IPS-18a (cell line): Measurements from ENCODE around the gene C3orf38.
A peak's percentile ranks its signal among the peaks of the same experiment; 100 is the strongest.
"Not testable (repeated sequence)": the region's sequence is repeated elsewhere in the genome, so short reads cannot be mapped to it uniquely, and the experiment has no call there.

Experiments
- H3K27ac ChIP-seq: one replicate; pipeline ENCODE4 v1.5.1; 2013; ENCODE audit warnings: low read length
- H3K27me3 ChIP-seq: one replicate; pipeline ENCODE4 v1.6.1; 2013; ENCODE audit warnings: mild to moderate bottlenecking, low read length; ENCODE audit not compliant: control insufficient read depth, insufficient read depth
- H3K36me3 ChIP-seq: one replicate; pipeline ENCODE4 v1.6.1; 2013; ENCODE audit warnings: low read depth, low read length; ENCODE audit not compliant: control insufficient read depth
- H3K4me1 ChIP-seq: one replicate; pipeline ENCODE4 v1.6.1; 2013; ENCODE audit warnings: low read depth, low read length; ENCODE audit not compliant: control insufficient read depth
- H3K4me3 ChIP-seq: one replicate; pipeline ENCODE4 v1.5.1; 2013; ENCODE audit warnings: low read length
- H3K9ac ChIP-seq: one replicate; pipeline ENCODE4 v1.6.1; 2013; ENCODE audit warnings: mild to moderate bottlenecking, low read length, moderate library complexity
- H3K9me3 ChIP-seq: one replicate; pipeline ENCODE4 v1.6.1; 2013; ENCODE audit warnings: low read depth, low read length; ENCODE audit not compliant: control insufficient read depth

Gene C3orf38

DNA sequence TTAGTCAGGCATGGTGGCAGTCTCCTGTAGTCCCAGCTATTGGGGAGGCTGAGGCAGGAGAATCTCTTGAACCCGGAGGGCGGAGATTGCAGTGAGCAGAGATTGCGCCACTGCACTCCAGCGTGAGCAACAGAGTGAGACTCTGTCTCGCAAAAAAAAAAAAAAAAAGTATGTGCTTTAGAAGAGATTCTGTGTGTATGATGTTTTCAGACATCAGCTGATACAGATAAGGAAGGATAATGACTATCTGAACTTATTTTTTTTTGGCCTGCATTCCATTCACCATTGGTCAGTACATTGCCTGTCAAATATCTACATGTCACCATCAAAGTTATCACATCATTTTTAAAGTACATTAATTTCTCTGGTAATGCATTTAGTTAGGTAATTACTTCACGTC lies 17.4 kb downstream of the C3orf38 start:
- H3K27ac ChIP-seq = no peak overlapping the region
- no peaks in the 10 kb centered on the region for H3K4me1 ChIP-seq
- H3K36me3 ChIP-seq = peaks cover 10% of the 10 kb centered on the region
- H3K27me3 ChIP-seq = no peaks in the 10 kb centered on the region
- no peak overlapping the region for H3K9ac ChIP-seq
- H3K4me3 ChIP-seq = no peak overlapping the region
- H3K9me3 ChIP-seq = no peaks in the 10 kb centered on the region

DNA sequence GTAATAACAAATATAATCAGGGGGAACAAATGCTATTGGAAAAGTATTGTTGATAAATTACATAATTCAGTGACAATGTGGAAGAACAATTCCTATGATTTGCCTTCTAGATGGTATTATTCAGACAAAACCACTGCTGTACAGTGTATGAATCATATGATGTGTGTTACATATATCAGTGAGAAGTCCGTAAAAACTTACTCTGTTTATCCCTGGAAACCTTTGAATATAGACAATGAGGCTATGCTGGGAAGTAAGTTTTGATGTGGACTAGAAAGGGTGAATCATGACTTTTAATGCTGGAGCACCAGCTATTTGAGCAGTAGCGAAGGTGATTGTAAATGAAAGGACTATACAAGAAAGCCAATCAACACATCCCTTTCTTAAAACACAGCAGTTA lies 17.9 kb downstream of the C3orf38 start:
- Histone ChIP-seq H3K9me3 (no peaks in the 10 kb centered on the region), H3K9ac (no peak overlapping the region), H3K4me3 (no peak overlapping the region), H3K27ac (no peak overlapping the region), H3K4me1 (no peaks in the 10 kb centered on the region), H3K27me3 (no peaks in the 10 kb centered on the region), H3K36me3 (peaks cover 6% of the 10 kb centered on the region)

DNA sequence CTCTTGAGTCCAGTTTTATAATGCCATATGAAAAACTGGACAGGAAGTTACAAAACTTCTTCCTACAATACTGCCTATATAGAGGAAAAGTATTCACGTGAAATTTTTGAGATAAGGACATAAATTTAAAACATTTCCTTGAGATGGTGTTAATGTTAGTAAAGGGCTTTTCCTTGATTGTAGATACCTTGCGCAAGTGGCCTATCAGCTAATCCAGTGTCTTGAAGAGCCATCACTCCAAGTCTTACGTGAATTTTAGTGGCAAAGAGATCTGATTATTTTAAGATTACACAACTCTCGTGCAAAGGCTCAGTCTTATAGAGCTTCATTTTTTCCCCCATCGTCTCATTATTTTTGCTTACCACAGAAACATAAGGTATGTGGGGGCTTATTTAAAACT lies 18.4 kb downstream of the C3orf38 start:
- no peaks in the 10 kb centered on the region for H3K4me1 ChIP-seq
- peaks cover 4% of the 10 kb centered on the region for H3K36me3 ChIP-seq
- no peak overlapping the region for H3K4me3 ChIP-seq
- no peaks in the 10 kb centered on the region for H3K27me3 ChIP-seq
- H3K9ac ChIP-seq = no peak overlapping the region
- no peak overlapping the region for H3K27ac ChIP-seq
- no peaks in the 10 kb centered on the region for H3K9me3 ChIP-seq

DNA sequence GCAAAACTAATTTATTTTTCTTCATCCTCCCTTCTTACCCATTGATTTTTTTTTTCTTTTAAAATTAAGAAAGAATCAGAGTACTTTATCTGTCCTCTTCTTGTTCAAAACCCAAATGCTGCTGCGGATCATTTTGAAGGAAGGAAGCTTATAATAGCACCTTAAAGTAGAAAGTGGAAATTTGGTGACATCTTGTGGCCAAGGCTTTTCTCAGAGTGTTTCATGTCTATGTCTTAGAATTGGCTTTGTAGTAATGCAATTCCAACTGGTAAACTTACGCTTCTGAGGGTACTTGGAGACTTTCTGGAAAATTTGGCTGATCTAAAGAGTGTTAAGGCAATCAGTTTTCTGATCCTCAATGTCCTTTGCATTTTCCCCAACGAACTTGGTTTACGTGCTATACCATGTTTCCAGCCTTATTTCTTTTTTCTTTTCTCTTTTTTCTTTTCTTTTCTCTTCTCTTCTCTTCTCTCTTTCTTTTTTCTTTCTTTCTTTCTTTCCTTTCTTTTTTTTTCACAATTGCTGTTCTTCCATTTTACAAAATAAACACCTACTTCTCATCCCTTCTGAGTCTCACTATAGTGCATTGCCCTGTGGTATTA lies 30.7 kb downstream of the C3orf38 start:
- H3K36me3 ChIP-seq = no peaks in the 10 kb centered on the region
- H3K27me3 ChIP-seq = no peaks in the 10 kb centered on the region
- H3K9ac ChIP-seq = no peak overlapping the region
- no peaks in the 10 kb centered on the region for H3K9me3 ChIP-seq
- no peak overlapping the region for H3K27ac ChIP-seq
- no peak overlapping the region for H3K4me3 ChIP-seq
- no peaks in the 10 kb centered on the region for H3K4me1 ChIP-seq

DNA sequence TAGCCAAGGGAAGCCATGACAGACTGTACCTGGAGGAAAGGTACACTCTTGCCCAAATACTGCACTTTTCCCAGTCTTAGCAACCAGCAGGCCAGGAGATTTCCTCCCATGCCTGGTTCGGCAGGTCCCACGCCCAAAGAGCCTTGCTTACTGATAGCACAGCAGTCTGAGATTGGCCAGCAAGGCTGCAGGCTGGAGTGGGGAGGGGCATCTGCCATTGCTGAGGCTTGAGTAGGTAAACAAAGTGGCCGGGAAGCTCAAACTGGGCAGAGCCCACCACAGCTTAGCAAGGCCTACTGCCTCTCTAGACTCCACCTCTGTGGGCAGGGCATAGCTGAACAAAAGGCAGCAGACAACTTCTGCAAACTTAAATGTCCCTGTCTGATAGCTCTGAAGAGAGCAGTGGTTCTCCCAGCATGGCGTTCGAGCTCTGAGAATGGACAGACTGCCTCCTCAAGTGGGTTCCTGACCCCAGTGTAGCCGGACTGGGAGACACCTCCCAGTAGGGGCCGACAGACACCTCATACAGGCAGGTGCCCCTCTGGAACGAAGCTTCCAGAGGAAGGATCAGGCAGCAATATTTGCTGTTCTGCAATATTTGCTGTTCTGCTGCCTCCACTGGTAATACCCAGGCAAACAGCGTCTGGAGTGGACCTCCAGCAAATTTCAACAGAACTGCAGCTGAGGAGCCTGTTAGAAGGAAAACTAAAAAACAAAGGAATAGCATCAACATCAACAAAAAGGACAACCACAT lies 32.6 kb downstream of the C3orf38 start:
- not testable (repeated sequence) for H3K36me3 ChIP-seq, H3K9ac ChIP-seq

DNA sequence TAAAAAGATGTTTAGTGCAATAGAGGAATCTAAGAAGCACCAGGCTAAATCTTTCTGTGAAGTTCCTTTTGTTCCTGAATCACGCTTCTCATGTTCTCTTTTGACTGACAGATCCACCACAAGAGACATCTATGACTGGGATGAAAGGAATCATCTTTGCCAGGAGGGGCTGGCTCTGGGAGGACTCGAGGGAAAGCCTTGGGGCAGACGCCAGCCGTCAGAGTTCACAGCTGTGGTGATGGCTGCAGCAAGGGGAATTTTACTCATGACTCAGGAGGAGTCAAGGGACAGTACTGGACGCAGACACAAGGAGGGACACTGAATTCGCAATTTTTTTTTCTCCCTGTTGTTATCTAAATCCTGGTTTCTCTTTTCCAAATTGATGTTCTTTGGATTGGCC lies 38.7 kb downstream of the C3orf38 start:
- Histone ChIP-seq H3K9me3 (no peaks in the 10 kb centered on the region), H3K4me1 (peaks cover 4% of the 10 kb centered on the region), H3K9ac (no peak overlapping the region), H3K27ac (no peak overlapping the region), H3K4me3 (no peak overlapping the region), H3K36me3 (no peaks in the 10 kb centered on the region), H3K27me3 (no peaks in the 10 kb centered on the region)

More for the DNA sequence above, 32.6 kb downstream of the C3orf38 start:
- H3K27ac ChIP-seq, H3K9me3 ChIP-seq, H3K27me3 ChIP-seq, H3K4me3 ChIP-seq, H3K4me1 ChIP-seq: not testable (repeated sequence)

DNA sequence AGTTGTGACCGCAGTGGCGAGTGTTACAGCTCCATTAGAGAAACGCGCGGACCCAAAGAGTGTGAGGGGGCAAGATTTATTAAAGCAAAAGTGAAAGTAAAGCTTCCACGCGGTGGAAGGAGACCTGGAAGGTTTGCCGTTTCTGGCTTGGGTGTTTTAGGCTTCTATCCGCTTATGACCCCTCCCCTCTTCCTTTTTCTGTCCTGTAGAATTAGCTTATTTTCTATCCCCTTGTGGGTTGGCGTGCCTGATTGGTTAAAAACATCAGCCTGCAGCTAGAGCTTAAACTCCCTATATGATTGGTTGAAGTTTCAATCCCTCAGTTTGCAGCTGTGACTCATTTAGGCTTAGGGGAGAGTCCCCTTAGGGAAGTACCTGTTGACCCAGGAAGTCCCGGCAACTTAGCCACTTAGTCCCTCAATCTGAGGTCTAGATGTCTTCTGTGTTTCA lies 39.6 kb downstream of the C3orf38 start:
- no peak overlapping the region for H3K9ac ChIP-seq
- peaks cover 4% of the 10 kb centered on the region for H3K4me1 ChIP-seq
- H3K27me3 ChIP-seq = no peaks in the 10 kb centered on the region
- no peak overlapping the region for H3K27ac ChIP-seq
- H3K36me3 ChIP-seq = no peaks in the 10 kb centered on the region
- no peak overlapping the region for H3K4me3 ChIP-seq
- no peaks in the 10 kb centered on the region for H3K9me3 ChIP-seq

DNA sequence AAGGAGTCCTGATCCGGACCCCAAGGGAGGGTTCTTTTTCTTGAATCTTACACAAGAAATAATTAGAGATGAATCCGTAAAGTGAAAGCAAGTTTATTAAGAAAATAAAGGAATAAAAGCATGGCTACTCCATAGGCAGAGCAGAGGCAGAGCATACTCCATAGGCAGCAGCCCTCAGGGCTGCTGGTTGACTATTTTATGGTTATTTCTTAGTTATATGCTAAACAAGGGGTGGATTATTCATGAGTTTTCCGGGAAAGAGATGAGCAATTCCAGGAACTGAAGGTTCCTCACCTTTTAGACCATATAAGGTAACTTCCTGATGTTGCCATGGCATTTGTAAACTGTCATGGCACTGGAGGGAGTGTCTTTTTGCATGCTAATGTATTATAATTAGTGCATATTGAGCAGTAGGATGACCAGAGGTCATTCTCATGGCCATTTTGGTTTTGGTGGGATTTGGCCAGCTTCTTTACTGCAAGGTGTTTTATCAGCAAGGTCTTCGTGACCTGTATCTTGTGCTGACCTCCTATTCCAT lies 42.2 kb downstream of the C3orf38 start:
- H3K27me3 ChIP-seq = no peaks in the 10 kb centered on the region
- H3K9me3 ChIP-seq = no peaks in the 10 kb centered on the region
- no peaks in the 10 kb centered on the region for H3K36me3 ChIP-seq
- peak overlapping the region; percentile 16 for H3K9ac ChIP-seq
- peak overlapping the region; percentile 77 for H3K27ac ChIP-seq
- H3K4me3 ChIP-seq = no peak overlapping the region
- H3K4me1 ChIP-seq = peaks cover 4% of the 10 kb centered on the region

DNA sequence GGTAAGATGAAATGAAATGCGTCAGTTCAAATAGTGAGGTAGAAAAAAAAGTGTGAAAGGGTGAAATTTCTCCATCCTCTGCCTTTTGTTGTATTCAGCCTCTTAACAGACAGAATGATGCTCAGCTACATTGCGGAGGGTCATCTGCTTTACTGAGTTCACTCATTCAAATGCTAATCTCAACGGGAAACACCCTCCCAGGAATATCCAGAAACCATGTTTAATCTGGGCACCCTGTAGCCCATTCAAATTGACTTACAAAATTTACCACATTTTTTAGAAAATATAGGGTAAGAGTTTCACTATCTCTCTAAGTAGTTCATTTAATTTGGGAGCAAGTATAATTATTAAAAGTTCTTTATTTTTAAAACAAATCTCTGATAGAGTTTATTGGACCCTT lies 42.9 kb downstream of the C3orf38 start:
- Histone ChIP-seq H3K9me3 (no peaks in the 10 kb centered on the region), H3K4me3 (no peak overlapping the region), H3K27me3 (no peaks in the 10 kb centered on the region), H3K27ac (peak overlapping the region; percentile 77), H3K9ac (peak overlapping the region; percentile 16), H3K36me3 (no peaks in the 10 kb centered on the region), H3K4me1 (peaks cover 7% of the 10 kb centered on the region)

DNA sequence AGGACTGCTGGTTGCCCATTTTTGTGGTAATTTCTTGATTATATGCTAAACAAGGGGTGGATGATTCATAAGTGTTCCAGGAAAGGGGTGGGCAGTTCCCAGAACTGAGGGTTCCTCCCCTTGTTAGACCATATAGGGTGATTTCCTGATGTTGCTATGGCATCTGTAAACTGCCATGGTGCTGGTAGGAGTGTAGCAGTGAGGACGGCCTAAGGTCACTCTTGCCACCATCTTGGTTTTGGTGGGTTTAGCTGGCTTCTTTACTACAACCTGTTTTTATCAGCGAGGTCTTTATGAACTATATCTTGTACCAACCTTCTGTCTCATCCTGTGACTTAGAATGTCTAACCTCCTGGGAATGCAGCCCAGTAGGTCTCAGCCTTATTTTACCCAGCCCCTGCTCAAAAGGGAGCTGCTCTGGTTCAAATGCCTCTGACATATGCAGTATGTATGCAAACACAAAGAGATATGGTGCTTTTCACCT lies 46.2 kb downstream of the C3orf38 start:
- no peak overlapping the region for H3K4me3 ChIP-seq
- H3K4me1 ChIP-seq = peaks cover 12% of the 10 kb centered on the region

DNA sequence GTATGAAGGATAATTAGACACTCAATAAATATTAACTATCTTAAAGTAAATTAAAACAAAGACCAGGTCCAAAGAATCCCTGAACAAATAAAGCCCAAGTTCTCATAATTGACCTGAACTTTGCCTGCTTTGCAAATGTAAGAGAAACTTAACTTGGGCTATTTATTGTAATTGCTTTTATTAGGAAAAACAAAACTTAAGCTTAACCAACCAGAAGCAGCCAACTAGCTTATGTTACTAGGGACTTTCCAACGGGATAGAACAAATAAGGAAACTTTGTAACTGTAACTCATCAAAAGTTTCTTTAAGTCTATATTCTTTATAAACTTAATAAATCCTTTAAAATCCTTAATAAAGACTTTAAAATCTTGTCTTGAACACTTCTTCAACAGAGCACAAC lies 48.4 kb downstream of the C3orf38 start:
- no peaks in the 10 kb centered on the region for H3K27me3 ChIP-seq
- no peak overlapping the region for H3K27ac ChIP-seq
- no peak overlapping the region for H3K4me3 ChIP-seq
- no peak overlapping the region for H3K9ac ChIP-seq
- peaks cover 8% of the 10 kb centered on the region for H3K4me1 ChIP-seq
- no peaks in the 10 kb centered on the region for H3K36me3 ChIP-seq
- no peaks in the 10 kb centered on the region for H3K9me3 ChIP-seq

More for the DNA sequence above, 46.2 kb downstream of the C3orf38 start:
- Histone ChIP-seq H3K27ac (no peak overlapping the region), H3K9me3 (no peaks in the 10 kb centered on the region), H3K36me3 (no peaks in the 10 kb centered on the region), H3K27me3 (no peaks in the 10 kb centered on the region), H3K9ac (no peak overlapping the region)
